Measurements from ENCODE around the gene PEX19.

DNA sequence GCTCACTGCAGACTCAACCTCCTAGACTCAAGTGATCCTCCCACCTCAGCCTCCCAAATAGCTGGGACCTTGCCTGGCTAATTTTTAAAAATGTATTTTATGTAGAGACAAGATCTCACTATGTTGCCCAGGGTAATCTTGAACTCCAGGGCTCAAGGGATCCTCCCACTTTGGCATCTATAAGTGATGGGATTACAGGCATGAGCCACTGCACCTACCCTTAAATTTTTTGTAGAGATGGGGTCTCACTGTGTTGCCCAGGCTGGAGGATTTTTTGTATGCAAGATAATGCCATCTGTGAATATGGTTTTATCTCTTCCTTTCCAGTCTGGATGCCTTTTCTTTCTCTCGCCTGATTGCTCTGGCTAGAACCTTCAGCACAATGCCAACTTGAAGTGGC is 13.9 kb downstream of the PEX19 start:
- no peak for TF ChIP-seq CTCF (IDR thresholded peaks at IDR 0.05)
- TF ChIP-seq POLR2A (IDR thresholded peaks at IDR 0.05) = no peak
